ENCODE results near the gene HS3ST4.

Gene HS3ST4

GRCh38 chr16:26051063-26051462 lies 359.3 kb downstream of the HS3ST4 start:
- TF ChIP-seq CTCF (IDR thresholded peaks at IDR 0.05; ENCODE audit: low read depth, low read length): no peak
- H3K4me3 ChIP-seq (ENCODE audit: low read depth, low read length): no peak overlapping the region

GRCh38 chr16:26053889-26054288 lies 362.1 kb downstream of the HS3ST4 start:
- no peak overlapping the region for H3K4me3 ChIP-seq (ENCODE audit: low read depth, low read length)
- TF ChIP-seq CTCF (IDR thresholded peaks at IDR 0.05; ENCODE audit: low read depth, low read length): no peak

GRCh38 chr16:26058326-26058725 lies 366.6 kb downstream of the HS3ST4 start:
- no peak overlapping the region for H3K4me3 ChIP-seq (ENCODE audit: low read depth, low read length)
- TF ChIP-seq CTCF (IDR thresholded peaks at IDR 0.05; ENCODE audit: low read depth, low read length): no peak

GRCh38 chr16:26070302-26071100 lies 378.7 kb downstream of the HS3ST4 start:
- no peak for TF ChIP-seq CTCF (IDR thresholded peaks at IDR 0.05; ENCODE audit: low read depth, low read length)
- no peak overlapping the region for H3K4me3 ChIP-seq (ENCODE audit: low read depth, low read length)

- no peak overlapping the region for H3K4me3 ChIP-seq (ENCODE audit: low read depth, low read length)
- no peak for TF ChIP-seq CTCF (IDR thresholded peaks at IDR 0.05; ENCODE audit: low read depth, low read length)
Observed at GRCh38 chr16:26071101-26071866, 379.5 kb downstream of the HS3ST4 start.

- no peak overlapping the region for H3K4me3 ChIP-seq (ENCODE audit: low read depth, low read length)
- TF ChIP-seq CTCF (IDR thresholded peaks at IDR 0.05; ENCODE audit: low read depth, low read length): no peak
Observed at GRCh38 chr16:26078716-26079355, 387.1 kb downstream of the HS3ST4 start.

All from WI38 (cell line).